Measurements from ENCODE around the gene PSD.

GRCh38 chr10:102405632-102406031 lies 13.0 kb downstream of the PSD start:
- TF ChIP-seq CTCF (conservative IDR thresholded peaks at IDR 0.05; ENCODE audit: low read length) (no peak), EZH2phosphoT487 (IDR thresholded peaks at IDR 0.05; ENCODE audit: borderline replicate concordance, low read depth, low read length) (no peak)

Measured in OCI-LY7 (cell line).